KMS-11 (cell line): ENCODE measurements around the gene CDH13.

Source experiments
- H2AFZ ChIP-seq: fragments of 200-600 bp; sonication (generic); 2 replicates; pipeline ENCODE4 v1.6.1; 2016; ENCODE audit warnings: antibody characterized with exemption, mixed run types, low read depth
- H3K27ac ChIP-seq: fragments of 200-600 bp; sonication (generic); 2 replicates; pipeline ENCODE4 v1.6.1; 2016; ENCODE audit warnings: mild to moderate bottlenecking, mixed run types
- H3K27me3 ChIP-seq: fragments of 200-600 bp; sonication (generic); 2 replicates; pipeline ENCODE4 v1.6.1; 2017; ENCODE audit warnings: mild to moderate bottlenecking, low read depth, mixed run types, moderate library complexity; ENCODE audit not compliant: insufficient read depth
- H3K36me3 ChIP-seq: fragments of 200-600 bp; sonication (generic); 2 replicates; pipeline ENCODE4 v1.6.1; 2017; ENCODE audit warnings: mild to moderate bottlenecking, mixed run types; ENCODE audit not compliant: insufficient read depth
- H3K4me1 ChIP-seq: fragments of 200-600 bp; sonication (generic); 2 replicates; pipeline ENCODE4 v1.6.1; 2016; ENCODE audit warnings: mild to moderate bottlenecking, low read depth, mixed run types; ENCODE audit not compliant: poor library complexity, severe bottlenecking
- H3K4me2 ChIP-seq: fragments of 200-600 bp; sonication (generic); 2 replicates; pipeline ENCODE4 v1.7.0; 2016; ENCODE audit warnings: mild to moderate bottlenecking, mixed run types
- H3K4me3 ChIP-seq: fragments of 200-600 bp; sonication (generic); IDR thresholded peaks from 2 replicates; pipeline ENCODE4 v1.6.1; 2017; ENCODE audit warnings: low read depth, low read length, mixed read lengths; ENCODE audit not compliant: insufficient read depth
- H3K79me2 ChIP-seq: fragments of 200-600 bp; sonication (generic); 2 replicates; pipeline ENCODE4 v1.6.1; 2016; ENCODE audit warnings: low read depth, mixed run types; ENCODE audit not compliant: insufficient read depth
- H3K9ac ChIP-seq: fragments of 200-600 bp; sonication (generic); 2 replicates; pipeline ENCODE4 v1.6.1; 2016; ENCODE audit warnings: mild to moderate bottlenecking, mixed run types
- H4K20me1 ChIP-seq: fragments of 200-600 bp; sonication (generic); 2 replicates; pipeline ENCODE4 v1.6.1; 2016; ENCODE audit warnings: mild to moderate bottlenecking, mixed run types; ENCODE audit not compliant: insufficient read depth
- TF ChIP-seq, protein P1 (sequence below): fragments of 200-600 bp; sonication (generic); conservative IDR thresholded peaks from 2 replicates; pipeline ENCODE4 v1.6.1; 2017; ENCODE audit warnings: low read depth, mild to moderate bottlenecking, antibody characterized with exemption, low read length, moderate library complexity, mixed read lengths

CDH13 gene

DNA sequence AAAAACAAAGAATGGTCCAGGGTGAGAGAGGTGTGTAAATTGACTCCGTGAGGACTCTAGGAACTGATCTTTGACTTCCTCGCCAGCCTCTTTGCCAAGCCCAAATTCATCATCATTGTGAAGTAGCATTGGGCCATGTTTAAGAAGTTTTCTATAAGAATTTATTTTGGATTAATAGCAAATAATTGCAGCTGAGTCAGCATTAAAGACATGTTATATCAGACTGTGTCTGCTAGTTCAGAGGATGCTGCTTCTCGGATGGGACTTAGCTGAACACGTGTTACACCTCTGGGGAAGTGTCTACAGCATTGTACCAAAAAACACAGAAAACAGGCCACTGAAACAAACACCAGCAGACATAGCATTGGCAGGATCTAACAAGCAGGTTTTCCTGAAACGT, 366.6 kb downstream of the CDH13 start:
- Histone ChIP-seq H3K36me3 (no peaks in the 10 kb centered on the region), H3K27ac (no peak overlapping the region), H2AFZ (no peak overlapping the region), H3K9ac (no peak overlapping the region), H3K27me3 (no peaks in the 10 kb centered on the region), H3K4me3 (no peak overlapping the region), H3K4me2 (no peak overlapping the region), H3K4me1 (no peaks in the 10 kb centered on the region), H3K79me2 (no peaks in the 10 kb centered on the region), H4K20me1 (no peaks in the 10 kb centered on the region)
- TF ChIP-seq, protein P1, sequence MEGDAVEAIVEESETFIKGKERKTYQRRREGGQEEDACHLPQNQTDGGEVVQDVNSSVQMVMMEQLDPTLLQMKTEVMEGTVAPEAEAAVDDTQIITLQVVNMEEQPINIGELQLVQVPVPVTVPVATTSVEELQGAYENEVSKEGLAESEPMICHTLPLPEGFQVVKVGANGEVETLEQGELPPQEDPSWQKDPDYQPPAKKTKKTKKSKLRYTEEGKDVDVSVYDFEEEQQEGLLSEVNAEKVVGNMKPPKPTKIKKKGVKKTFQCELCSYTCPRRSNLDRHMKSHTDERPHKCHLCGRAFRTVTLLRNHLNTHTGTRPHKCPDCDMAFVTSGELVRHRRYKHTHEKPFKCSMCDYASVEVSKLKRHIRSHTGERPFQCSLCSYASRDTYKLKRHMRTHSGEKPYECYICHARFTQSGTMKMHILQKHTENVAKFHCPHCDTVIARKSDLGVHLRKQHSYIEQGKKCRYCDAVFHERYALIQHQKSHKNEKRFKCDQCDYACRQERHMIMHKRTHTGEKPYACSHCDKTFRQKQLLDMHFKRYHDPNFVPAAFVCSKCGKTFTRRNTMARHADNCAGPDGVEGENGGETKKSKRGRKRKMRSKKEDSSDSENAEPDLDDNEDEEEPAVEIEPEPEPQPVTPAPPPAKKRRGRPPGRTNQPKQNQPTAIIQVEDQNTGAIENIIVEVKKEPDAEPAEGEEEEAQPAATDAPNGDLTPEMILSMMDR, result no peak

DNA sequence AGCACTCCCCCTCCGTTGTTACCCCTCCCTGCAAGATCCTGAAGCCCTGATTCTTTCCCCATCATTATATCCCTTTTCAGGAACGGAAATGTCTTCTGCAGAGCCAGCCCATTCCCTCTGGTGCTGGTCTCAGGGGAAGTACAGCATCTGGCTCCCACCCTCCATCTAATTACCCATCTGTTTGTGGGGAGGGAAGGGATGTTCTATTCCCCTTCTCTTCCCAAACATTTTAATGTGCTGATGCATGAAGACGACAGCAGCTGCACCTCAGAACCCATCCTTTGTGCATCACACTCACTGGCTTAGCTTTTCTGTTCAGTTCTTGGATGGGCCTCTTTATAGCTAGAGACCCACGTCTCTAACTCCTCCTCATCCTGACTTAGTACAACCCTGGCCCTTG, 367.2 kb downstream of the CDH13 start:
- H3K4me2 ChIP-seq, result no peak overlapping the region
- H3K36me3 ChIP-seq, result no peaks in the 10 kb centered on the region
- no peak overlapping the region for H3K4me3 ChIP-seq
- H3K4me1 ChIP-seq, result no peaks in the 10 kb centered on the region
- H4K20me1 ChIP-seq, result no peaks in the 10 kb centered on the region
- 0 out of 2 replicates have a peak overlapping the region, but pooled peaks have one; percentile 9 for H2AFZ ChIP-seq
- no peaks in the 10 kb centered on the region for H3K27me3 ChIP-seq
- H3K27ac ChIP-seq, result no peak overlapping the region
- TF ChIP-seq, protein P1, result no peak
- H3K79me2 ChIP-seq, result no peaks in the 10 kb centered on the region
- no peak overlapping the region for H3K9ac ChIP-seq

DNA sequence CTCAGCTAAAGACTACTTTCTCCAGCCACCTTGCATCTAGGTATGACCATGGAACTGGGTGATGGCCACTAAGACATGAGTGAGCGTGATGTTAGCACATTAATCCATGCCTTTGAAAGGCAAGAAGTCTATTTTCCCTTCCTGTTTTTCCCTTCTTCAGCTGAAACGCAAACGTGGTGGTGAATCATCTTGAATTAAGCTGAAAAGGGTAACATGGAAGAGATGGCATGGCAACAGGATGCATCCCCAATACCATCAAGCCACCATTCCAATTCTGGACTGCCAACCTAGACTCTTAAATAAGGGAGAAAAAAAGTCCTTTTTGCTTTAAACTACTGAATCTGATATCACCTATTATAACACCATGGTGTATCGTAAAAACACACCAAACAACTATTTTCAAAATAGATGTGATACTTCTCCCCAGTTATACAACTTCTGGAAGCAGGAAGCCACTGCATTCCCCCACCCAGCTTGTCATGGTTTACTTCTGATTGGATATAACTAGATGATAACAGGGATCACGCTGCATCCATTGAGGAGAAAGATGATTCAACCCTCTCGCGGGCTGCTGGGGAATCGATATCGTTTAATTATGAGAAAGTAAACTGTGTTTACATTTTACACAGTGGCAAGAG, 368.6 kb downstream of the CDH13 start:
- TF ChIP-seq, protein P1, result no peak

DNA sequence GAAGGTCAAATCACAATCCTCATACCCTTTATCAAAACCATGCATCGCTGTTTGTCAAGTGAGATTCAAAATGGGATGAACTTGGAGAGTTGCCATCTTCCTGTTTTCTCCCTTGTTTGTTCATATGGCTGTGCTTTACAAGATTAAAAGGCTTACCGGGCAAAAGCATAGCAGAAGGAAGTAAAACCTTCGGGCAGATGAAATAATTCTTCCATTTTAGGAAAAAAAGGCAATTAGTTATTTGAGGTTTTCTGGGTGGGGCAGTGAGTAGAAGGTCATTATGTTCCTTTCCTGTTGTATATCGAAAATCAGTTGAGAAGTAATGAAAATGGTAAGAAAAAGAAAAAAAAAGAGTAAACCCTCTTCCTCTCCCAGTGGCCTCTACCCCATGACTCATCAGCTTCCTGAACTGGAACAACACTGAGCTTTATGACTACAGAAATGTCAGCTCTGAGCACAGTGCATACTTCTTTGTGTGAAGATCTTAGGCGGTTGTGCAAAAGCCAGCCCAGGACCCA, 369.2 kb downstream of the CDH13 start:
- Histone ChIP-seq H3K4me2 (no peak overlapping the region), H4K20me1 (no peaks in the 10 kb centered on the region), H2AFZ (no peak overlapping the region), H3K4me1 (no peaks in the 10 kb centered on the region), H3K4me3 (no peak overlapping the region), H3K36me3 (no peaks in the 10 kb centered on the region), H3K27ac (no peak overlapping the region), H3K79me2 (no peaks in the 10 kb centered on the region), H3K9ac (no peak overlapping the region), H3K27me3 (no peaks in the 10 kb centered on the region)
- TF ChIP-seq, protein P1, result no peak

More for the DNA sequence above, 368.6 kb downstream of the CDH13 start:
- Histone ChIP-seq H3K79me2 (no peaks in the 10 kb centered on the region), H4K20me1 (no peaks in the 10 kb centered on the region), H2AFZ (no peak overlapping the region), H3K4me3 (no peak overlapping the region), H3K36me3 (no peaks in the 10 kb centered on the region), H3K9ac (no peak overlapping the region), H3K4me1 (no peaks in the 10 kb centered on the region), H3K27me3 (no peaks in the 10 kb centered on the region), H3K4me2 (no peak overlapping the region), H3K27ac (no peak overlapping the region)
